Right ventricle myocardium superior (tissue), 1 donor: ENCODE results near the gene GALNT11. TPM values are rescaled to one million over a fixed set of nuclear protein-coding genes. Genes with fewer than 3 reads are reported as not detected.
"Not testable (repeated sequence)": the region's sequence is repeated elsewhere in the genome, so short reads cannot be mapped to it uniquely, and the experiment has no call there.

Source experiments
- ATAC-seq: fragments of 200-7000 bp; cut with Tn5 transposase; one replicate; pipeline ENCODE4 v1.9.1; 2020; ENCODE audit warnings: mild to moderate bottlenecking; ENCODE audit not compliant: poor library complexity
- DNase-seq: peaks from one replicate; pipeline ENCODE4 v3.0.0-alpha.2; 2020
- intact Hi-C: fragments of 100-400 bp; cut with DNase I; formaldehyde crosslinking; loops from one replicate; pipeline ENCODE4 v1.11.2; 2022
- total RNA-seq: library from RNA; stranded (reverse); fragmentation: NEBNext Ultra II Directional; extraction: Animal tissue kit (Norgen Biotek cat#: 25700); gene quantifications from one replicate; pipeline ENCODE4 v1.2.1, GENCODE V29; 2021
- donor health status: DM: no; HTN: yes; CAD: no; lungs with severe emphysema.

Gene GALNT11
- total RNA-seq, 1 donor from 2014 or later, result 19.7 TPM

- intact Hi-C loops, DNase-seq, ATAC-seq: not testable (repeated sequence)
These were observed 37.7 kb downstream of the GALNT11 start for GRCh38 chr7:152063192-152063591.

GRCh38 chr7:152063821-152064220 lies 38.3 kb downstream of the GALNT11 start:
- ATAC-seq, intact Hi-C loops, DNase-seq: not testable (repeated sequence)

GRCh38 chr7:152065800-152066344 lies 40.4 kb downstream of the GALNT11 start:
- DNase-seq, ATAC-seq, intact Hi-C loops: not testable (repeated sequence)

GRCh38 chr7:152072421-152072820 lies 46.9 kb downstream of the GALNT11 start:
- ATAC-seq, result no peak
- intact Hi-C loops, result no loop called here
- DNase-seq, result no peak

- DNase-seq, result no peak
- intact Hi-C loops, result no loop called here
- ATAC-seq, result no peak
These were observed 47.9 kb downstream of the GALNT11 start for GRCh38 chr7:152073352-152073751.

- intact Hi-C loops, result no loop called here
- DNase-seq (no peak), ATAC-seq (no peak)
These were observed 49.2 kb downstream of the GALNT11 start for GRCh38 chr7:152074673-152075072.

DNA sequence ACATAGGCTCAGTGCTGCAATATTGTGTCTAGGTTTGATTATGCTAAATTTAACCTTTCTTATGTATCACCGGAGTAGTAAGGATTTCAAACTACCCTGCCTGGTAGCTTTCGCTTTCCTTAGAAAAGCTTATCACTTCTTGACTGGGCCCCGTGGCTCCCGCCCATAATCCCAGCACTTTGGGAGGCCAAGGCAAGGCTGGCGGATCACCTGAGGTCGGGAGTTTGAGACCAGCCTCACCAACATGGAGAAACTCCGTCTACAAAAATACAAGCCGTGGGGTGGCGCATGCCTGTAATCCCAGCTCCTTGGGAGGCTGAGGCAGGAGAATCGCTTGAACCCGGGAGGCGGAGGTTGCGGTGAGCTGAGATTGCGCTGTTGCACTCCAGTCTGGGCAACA lies 49.9 kb downstream of the GALNT11 start:
- intact Hi-C loops, ATAC-seq, DNase-seq: not testable (repeated sequence)

DNA sequence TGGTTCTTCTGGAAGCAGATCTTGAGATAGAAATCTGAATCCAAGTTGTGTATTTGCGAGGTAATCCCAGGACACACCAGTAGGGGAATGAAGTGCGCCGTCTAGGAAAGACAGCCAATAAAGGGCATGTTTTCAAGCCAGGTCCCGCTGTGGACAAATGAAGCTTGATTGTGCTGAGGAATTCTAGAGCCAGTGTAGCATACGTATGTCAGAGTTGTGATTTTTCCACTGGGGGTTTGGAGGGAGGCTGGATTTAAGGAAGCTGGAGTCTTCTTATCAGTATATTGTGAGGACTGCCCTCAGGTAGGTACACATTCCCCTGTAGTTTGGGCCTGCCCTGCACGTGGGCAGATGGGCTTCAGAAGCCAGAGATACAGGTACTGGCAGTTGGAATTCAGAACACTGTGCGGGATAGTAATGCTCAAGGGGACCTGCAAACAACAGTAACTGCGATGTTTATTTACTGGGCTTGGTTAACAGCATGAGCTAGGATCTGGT lies 50.9 kb downstream of the GALNT11 start:
- ATAC-seq (peak; percentile 60), DNase-seq (no peak)
- intact Hi-C loops, result no loop called here

- DNase-seq (no peak), ATAC-seq (peak; percentile 37)
- intact Hi-C loops, result no loop called here
These were observed 51.8 kb downstream of the GALNT11 start for GRCh38 chr7:152076940-152077933.

- intact Hi-C loops, result no loop called here
- no peak for ATAC-seq
- no peak for DNase-seq
These were observed 52.6 kb downstream of the GALNT11 start for GRCh38 chr7:152078025-152078424.

- DNase-seq, result no peak
- intact Hi-C loops, result no loop called here
These were observed 53.3 kb downstream of the GALNT11 start for GRCh38 chr7:152078786-152079185.

GRCh38 chr7:152081088-152081487 lies 55.6 kb downstream of the GALNT11 start:
- no peak for ATAC-seq
- intact Hi-C loops, result no loop called here
- DNase-seq, result no peak

More at GRCh38 chr7:152078786-152079185, 53.3 kb downstream of the GALNT11 start:
- ATAC-seq, result no peak

- DNase-seq, ATAC-seq, intact Hi-C loops: not testable (repeated sequence)
These were observed 56.7 kb downstream of the GALNT11 start for GRCh38 chr7:152082073-152082721.

DNA sequence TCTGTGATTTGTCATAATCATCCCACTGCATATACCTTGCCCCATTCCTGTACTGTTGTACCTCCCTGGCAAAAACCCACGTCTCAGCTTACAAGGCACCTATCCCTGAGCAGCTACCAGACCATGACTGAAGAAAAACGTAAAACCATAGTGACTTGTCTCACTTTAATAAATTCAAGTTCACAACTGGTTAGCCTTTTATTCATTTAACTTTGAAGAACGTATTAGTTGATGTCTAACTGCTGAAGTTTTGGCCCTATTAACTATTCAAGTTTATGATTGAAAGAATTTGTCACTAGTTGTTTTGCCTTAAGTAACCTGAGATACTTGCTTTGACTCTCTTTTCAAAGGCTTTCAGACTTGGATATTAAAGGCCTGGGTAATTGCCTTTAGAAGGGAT lies 59.7 kb downstream of the GALNT11 start:
- intact Hi-C loops, result no loop called here

DNA sequence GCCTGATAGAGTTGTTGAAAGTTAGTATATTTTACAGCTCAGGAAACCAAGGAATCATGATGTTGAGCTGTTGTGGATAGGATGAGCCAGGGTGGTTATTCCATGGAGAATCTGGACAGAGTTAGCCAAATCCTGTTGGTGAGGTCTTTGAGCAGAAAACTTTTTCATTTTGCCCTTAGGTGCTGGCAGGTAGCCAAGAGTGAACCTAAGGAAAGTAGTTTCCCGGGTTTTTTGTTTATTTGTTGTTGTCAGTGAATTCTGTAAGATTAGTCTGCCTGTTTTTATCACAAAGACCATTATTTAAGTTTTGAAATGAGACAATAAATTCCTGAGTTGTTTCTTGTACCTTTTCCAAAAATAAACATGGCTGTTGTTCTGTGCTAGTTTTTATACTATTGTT lies 61.0 kb downstream of the GALNT11 start:
- intact Hi-C loops, result no loop called here
- DNase-seq, result no peak
- ATAC-seq, result no peak

More for the DNA sequence above, 59.7 kb downstream of the GALNT11 start:
- no peak for DNase-seq
- ATAC-seq, result no peak

DNA sequence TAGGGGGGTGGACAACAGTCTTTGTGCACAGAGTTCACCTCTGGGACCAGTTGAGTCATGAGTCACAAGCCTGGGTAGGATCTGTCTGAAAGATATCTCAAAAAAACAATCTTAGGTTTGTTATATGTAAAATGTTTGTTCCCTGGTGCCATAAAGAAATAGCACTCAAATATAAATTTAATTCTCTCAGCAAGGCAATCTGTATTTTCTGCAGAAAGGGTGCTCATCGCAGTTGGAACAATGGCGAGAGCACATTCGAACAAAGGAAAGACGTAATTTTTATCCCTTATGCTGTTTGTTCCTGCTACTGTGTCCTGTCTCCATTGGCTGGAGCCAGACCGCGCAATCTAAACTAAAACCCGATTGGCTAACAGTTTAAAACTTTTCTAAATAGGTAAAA lies 63.7 kb downstream of the GALNT11 start:
- intact Hi-C loops, result no loop called here

GRCh38 chr7:152090747-152091146 lies 65.3 kb downstream of the GALNT11 start:
- ATAC-seq, result peak; percentile 59
- intact Hi-C loops, result no loop called here
- no peak for DNase-seq

More for the DNA sequence above, 63.7 kb downstream of the GALNT11 start:
- DNase-seq (no peak), ATAC-seq (no peak)

DNA sequence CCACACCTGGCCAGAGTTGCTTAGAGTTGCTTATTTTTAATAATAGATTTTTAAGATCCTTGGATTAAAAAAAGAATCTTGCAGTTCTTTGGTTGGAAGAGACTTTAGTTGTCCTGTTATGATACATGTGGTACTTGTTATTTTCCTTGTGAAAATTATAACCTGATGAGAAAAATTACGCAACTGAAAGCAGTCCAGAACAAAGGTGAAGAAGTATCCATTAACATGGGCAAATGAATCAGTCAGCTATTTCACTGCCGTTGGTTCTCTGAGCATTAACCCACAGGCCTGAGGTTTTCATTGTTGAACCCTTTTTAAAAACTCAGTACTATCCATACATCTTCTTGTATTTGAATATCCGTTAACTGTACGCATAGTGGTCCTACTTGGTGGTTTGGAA lies 68.2 kb downstream of the GALNT11 start:
- ATAC-seq (no peak), DNase-seq (no peak)
- intact Hi-C loops, result no loop called here

DNA sequence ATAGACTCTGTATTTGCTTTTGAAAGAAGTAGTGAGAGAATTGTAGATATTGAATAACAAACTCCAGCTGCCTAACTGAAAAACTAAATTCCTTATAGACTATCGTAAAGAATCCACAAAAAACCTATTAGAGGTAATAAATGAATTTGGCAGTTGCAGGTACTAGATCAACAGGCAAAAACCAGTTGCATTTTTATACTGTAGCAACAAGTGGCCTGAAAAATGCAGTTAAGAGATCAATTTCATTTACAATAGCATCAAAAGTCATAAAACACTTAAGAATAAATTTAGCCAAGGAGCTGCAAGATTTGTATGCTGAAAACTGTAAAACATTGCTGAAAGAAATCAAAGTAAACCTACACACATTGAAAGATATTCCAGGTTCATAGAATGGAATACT lies 70.3 kb downstream of the GALNT11 start:
- no peak for ATAC-seq
- intact Hi-C loops, result no loop called here
- no peak for DNase-seq
